ENCODE measurements around the gene ATG4B. TPM values are rescaled to one million over a fixed set of nuclear protein-coding genes. Genes with fewer than 3 reads are reported as not detected.

Gene ATG4B
- total RNA-seq, 4 donors from 2014 or later: 39.1 to 76.0 (median 55.3) TPM

GRCh38 chr2:241655516-241656189 lies 18.2 kb downstream of the ATG4B start:
- TF ChIP-seq POLR2AphosphoS5 (IDR thresholded peaks at IDR 0.05): no peak
- TF ChIP-seq EP300 (IDR thresholded peaks at IDR 0.05): no peak
- TF ChIP-seq POLR2A (IDR thresholded peaks at IDR 0.05; ENCODE audit: low read depth): no peak
- TF ChIP-seq CTCF (IDR thresholded peaks at IDR 0.05): no peak
- 91% methylated on average over 14 of the region's 17 CpGs for WGBS
- no peaks in the 10 kb centered on the region for H3K9me3 ChIP-seq
- no peaks in the 10 kb centered on the region for H3K27me3 ChIP-seq
- peaks cover 60 to 100% (median 93%) of the 10 kb centered on the region in 4 donors for H3K36me3 ChIP-seq
- intact Hi-C loops (cut with DNase I): no loop called here
- no peak for DNase-seq (ENCODE audit: extremely low spot score)
- no peak overlapping the region for H3K4me3 ChIP-seq
- peaks cover 0 to 7% (median 5%) of the 10 kb centered on the region in 4 donors for H3K4me1 ChIP-seq
- H3K27ac ChIP-seq (replicated peaks in 1 of 4): no peak overlapping the region

GRCh38 chr2:241656190-241656741 lies 18.8 kb downstream of the ATG4B start:
- Histone ChIP-seq H3K4me3 (no peak overlapping the region), H3K27ac (replicated peaks in 1 of 4) (no peak overlapping the region), H3K36me3 (peaks cover 60 to 100% (median 95%) of the 10 kb centered on the region in 4 donors), H3K9me3 (no peaks in the 10 kb centered on the region), H3K4me1 (peaks cover 0 to 5% (median 5%) of the 10 kb centered on the region in 4 donors), H3K27me3 (no peaks in the 10 kb centered on the region)
- WGBS: 93% methylated on average over 13 of the region's 13 CpGs
- no peak for DNase-seq (ENCODE audit: extremely low spot score)
- TF ChIP-seq CTCF (IDR thresholded peaks at IDR 0.05): no peak
- TF ChIP-seq POLR2A (IDR thresholded peaks at IDR 0.05; ENCODE audit: low read depth): no peak
- TF ChIP-seq POLR2AphosphoS5 (IDR thresholded peaks at IDR 0.05): no peak
- TF ChIP-seq EP300 (IDR thresholded peaks at IDR 0.05): no peak
- intact Hi-C loops (cut with DNase I): no loop called here

GRCh38 chr2:241657786-241658254 lies 20.3 kb downstream of the ATG4B start:
- Histone ChIP-seq H3K9me3 (no peaks in the 10 kb centered on the region), H3K27ac (replicated peaks in 1 of 4) (no peak overlapping the region), H3K36me3 (peaks cover 51 to 100% (median 87%) of the 10 kb centered on the region in 4 donors), H3K4me1 (peaks cover 0 to 5% (median 5%) of the 10 kb centered on the region in 4 donors), H3K27me3 (no peaks in the 10 kb centered on the region), H3K4me3 (no peak overlapping the region)
- intact Hi-C loops (cut with DNase I): no loop called here
- TF ChIP-seq POLR2A (IDR thresholded peaks at IDR 0.05; ENCODE audit: low read depth) (no peak), CTCF (IDR thresholded peaks at IDR 0.05) (no peak), POLR2AphosphoS5 (IDR thresholded peaks at IDR 0.05) (no peak), EP300 (IDR thresholded peaks at IDR 0.05) (no peak)
- DNase-seq (ENCODE audit: extremely low spot score): no peak
- WGBS: 92% methylated on average over 14 of the region's 15 CpGs

- intact Hi-C loops (cut with DNase I): no loop called here
- Histone ChIP-seq H3K4me3 (no peak overlapping the region), H3K36me3 (peaks cover 48 to 97% (median 82%) of the 10 kb centered on the region in 4 donors), H3K27ac (replicated peaks in 1 of 4) (no peak overlapping the region), H3K9me3 (no peaks in the 10 kb centered on the region), H3K27me3 (no peaks in the 10 kb centered on the region), H3K4me1 (peaks cover 0 to 5% (median 5%) of the 10 kb centered on the region in 4 donors)
- no peak for TF ChIP-seq EP300 (IDR thresholded peaks at IDR 0.05)
- WGBS: 61% methylated on average over 5 of the region's 5 CpGs
- DNase-seq (ENCODE audit: extremely low spot score): no peak
These were observed 20.8 kb downstream of the ATG4B start for GRCh38 chr2:241658296-241658695.

GRCh38 chr2:241659150-241659739 lies 21.8 kb downstream of the ATG4B start:
- H3K4me1 ChIP-seq: peaks cover 0 to 5% (median 5%) of the 10 kb centered on the region in 4 donors
- intact Hi-C loops (cut with DNase I): no loop called here
- peak overlapping the region in 3 of 4 donors; percentile 35 to 52 (median 43) for H3K27ac ChIP-seq (replicated peaks in 1 of 4)
- no peak overlapping the region for H3K4me3 ChIP-seq
- WGBS: 60% methylated on average over 19 of the region's 26 CpGs
- DNase-seq (ENCODE audit: extremely low spot score): no peak
- H3K9me3 ChIP-seq: no peaks in the 10 kb centered on the region
- H3K27me3 ChIP-seq: no peaks in the 10 kb centered on the region
- TF ChIP-seq POLR2AphosphoS5 (IDR thresholded peaks at IDR 0.05) (peak in 1 of 2 donors; percentile 43), POLR2A (IDR thresholded peaks at IDR 0.05; ENCODE audit: low read depth) (no peak), CTCF (IDR thresholded peaks at IDR 0.05) (peak; percentile 64 to 77 (median 68))
- peaks cover 41 to 90% (median 75%) of the 10 kb centered on the region in 4 donors for H3K36me3 ChIP-seq

All from esophagus muscularis mucosa (tissue), 4 donors.